Kidney glomerular epithelial cell (primary cell): Measurements from ENCODE around the gene TCF4.

Experiments used
- DNase-seq: peaks from one replicate; lab custom pipeline; 2025; lab: John Stamatoyannopoulos, UW

TCF4 gene

GRCh38 chr18:55588111-55588869 lies at the start of gene TCF4:
Gene TCF4 (minus strand): TSS chr18:55588192. CDS start chr18:55587116, 1,076 bp downstream.
- peak; percentile 66 for DNase-seq

GRCh38 chr18:55637204-55637603 lies 49.2 kb upstream of the TCF4 start:
- no peak for DNase-seq

- DNase-seq, result no peak
Observed at GRCh38 chr18:55635439-55635838, 47.4 kb upstream of the TCF4 start.

GRCh38 chr18:55634545-55634944 lies 46.6 kb upstream of the TCF4 start:
- no peak for DNase-seq

- no peak for DNase-seq
Observed at GRCh38 chr18:55633032-55633431, 45.0 kb upstream of the TCF4 start.

GRCh38 chr18:55629133-55629532 lies 41.1 kb upstream of the TCF4 start:
- no peak for DNase-seq

GRCh38 chr18:55627007-55627406 lies 39.0 kb upstream of the TCF4 start:
- DNase-seq, result no peak

GRCh38 chr18:55625901-55626300 lies 37.9 kb upstream of the TCF4 start:
- no peak for DNase-seq

- DNase-seq, result no peak
Observed at GRCh38 chr18:55623626-55624025, 35.6 kb upstream of the TCF4 start.

GRCh38 chr18:55610506-55610905 lies 22.5 kb upstream of the TCF4 start:
- no peak for DNase-seq

GRCh38 chr18:55609160-55609825 lies 21.3 kb upstream of the TCF4 start:
- DNase-seq, result no peak

GRCh38 chr18:55608497-55608896 lies 20.5 kb upstream of the TCF4 start:
- no peak for DNase-seq

- no peak for DNase-seq
Observed at GRCh38 chr18:55607773-55608172, 19.8 kb upstream of the TCF4 start.

GRCh38 chr18:55605733-55606338 lies 17.8 kb upstream of the TCF4 start:
- DNase-seq, result no peak

GRCh38 chr18:55603775-55604174 lies 15.8 kb upstream of the TCF4 start:
- no peak for DNase-seq

GRCh38 chr18:55593888-55594287 lies 5.9 kb upstream of the TCF4 start:
- DNase-seq, result no peak

- no peak for DNase-seq
Observed at GRCh38 chr18:55592572-55592971, 4.6 kb upstream of the TCF4 start.

- DNase-seq, result no peak
Observed at GRCh38 chr18:55592106-55592505, 4.1 kb upstream of the TCF4 start.

- DNase-seq, result peak; percentile 92
Observed at GRCh38 chr18:55589625-55590291, 1.8 kb upstream of the TCF4 start.

- peak; percentile 66 for DNase-seq
Observed at GRCh38 chr18:55588870-55589595, 1.0 kb upstream of the TCF4 start.

GRCh38 chr18:55587418-55588110 lies 428 bp downstream of the TCF4 start:
- peak; percentile 22 for DNase-seq
